Pancreas (tissue), 10 donors: Measurements from ENCODE around the gene DOP1B. TPM values are rescaled to one million over a fixed set of nuclear protein-coding genes. Genes with fewer than 3 reads are reported as not detected.
A peak's percentile ranks its signal among the peaks of the same experiment; 100 is the strongest.

ENCODE experiments used
- ATAC-seq, 4 donors: fragments of 200-7000 bp; cut with Tn5 transposase; one replicate each; pipeline versions ENCODE4 v1.8.0 to v1.9.1; 2020; ENCODE audit warnings: mild to moderate bottlenecking in 4 of 4, moderate library complexity in 4 of 4
- DNase-seq, 6 donors: peaks; one replicate each; pipeline ENCODE4 v3.0.0-alpha.2; 2020
- FAIRE-seq: peaks from 2 replicates; lab custom pipeline; 2012; peaks lifted over from hg19 to GRCh38; lab: Jason Lieb, UNC
- H3K27ac ChIP-seq, 4 donors: fragments of 200-600 bp; sonication (generic); 1 replicate in 3 of 4; 2 replicates in 1 of 4; pipeline versions ENCODE4 v1.5.0 to v1.8.0; 2020
- H3K27me3 ChIP-seq, 4 donors: fragments of 200-600 bp; one replicate each; pipeline ENCODE4 v1.8.0; 2021
- H3K36me3 ChIP-seq, 3 donors: fragments of 200-600 bp; sonication (generic) in 1 of 3; one replicate each; pipeline versions ENCODE4 v1.5.0 to v1.8.0; 2020 to 2021
- H3K4me1 ChIP-seq, 3 donors: fragments of 200-600 bp; one replicate each; pipeline ENCODE4 v1.8.0; 2021
- H3K4me3 ChIP-seq, 4 donors: fragments of 200-600 bp; sonication (generic) in 2 of 4; one replicate each; pipeline versions ENCODE4 v1.5.0 to v1.8.0; 2020 to 2021
- H3K9me3 ChIP-seq, 4 donors: fragments of 200-600 bp; one replicate each; pipeline ENCODE4 v1.8.0; 2021
- WGBS, 2 donors: extraction: QIAGEN DNeasy Blood & Tissue Kit; methylation state at CpG; one replicate each; pipeline ENCODE4 v1.1.7; 2013; 5-methylcytosine and 5-hydroxymethylcytosine counted together
- intact Hi-C, 3 donors: fragments of 100-400 bp; cut with DNase I; formaldehyde crosslinking; loops; one replicate each; pipeline versions ENCODE4 v1.11.1 to v1.14.2; 2022
- polyA plus RNA-seq, 2 donors: library from polyadenylated mRNA; stranded (reverse); fragments of 200-250 nt; gene quantifications; one replicate each; pipeline ENCODE4 v1.2.3, GENCODE V29; 2013
- total RNA-seq, 6 donors: library from RNA; stranded (reverse); fragmentation: NEBNext Ultra II Directional in 4 of 6; extraction: Animal tissue kit (Norgen Biotek cat#: 25700) in 4 of 6; gene quantifications; one replicate each; pipeline versions ENCODE4 v1.2.1 to v1.2.4, GENCODE V29; 2021 to 2023
- TF ChIP-seq, protein P1 (sequence below), 4 donors: fragments of 200-600 bp; sonication (generic) in 3 of 4; IDR thresholded peaks; one replicate each; pipeline versions ENCODE4 v1.5.0 to v1.8.0; 2021; ENCODE audit warnings: antibody characterized with exemption in 4 of 4
- donor health status: healthy with polysubstance abuse.
- donor health status: DM: no; HTN: no; CAD: no; lungs with moderate emphysema.
- donor health status: DM: no; HTN: no; CAD: no.
- donor health status: control.
- donor health status: control.
- donor health status: Bipolar disorder and iron deficiency.
- donor health status: DM: yes; HTN: yes; CAD: no.
- donor health status: DM: no; HTN: no; CAD: no.
- donor health status: DM: no; HTN: no; CAD: no.
- donor health status: DM: yes; HTN: yes; CAD: no.

DOP1B gene
- total and polyA plus RNA-seq, 8 donors: 3.1 to 15.4 (median 6.4) TPM

DNA sequence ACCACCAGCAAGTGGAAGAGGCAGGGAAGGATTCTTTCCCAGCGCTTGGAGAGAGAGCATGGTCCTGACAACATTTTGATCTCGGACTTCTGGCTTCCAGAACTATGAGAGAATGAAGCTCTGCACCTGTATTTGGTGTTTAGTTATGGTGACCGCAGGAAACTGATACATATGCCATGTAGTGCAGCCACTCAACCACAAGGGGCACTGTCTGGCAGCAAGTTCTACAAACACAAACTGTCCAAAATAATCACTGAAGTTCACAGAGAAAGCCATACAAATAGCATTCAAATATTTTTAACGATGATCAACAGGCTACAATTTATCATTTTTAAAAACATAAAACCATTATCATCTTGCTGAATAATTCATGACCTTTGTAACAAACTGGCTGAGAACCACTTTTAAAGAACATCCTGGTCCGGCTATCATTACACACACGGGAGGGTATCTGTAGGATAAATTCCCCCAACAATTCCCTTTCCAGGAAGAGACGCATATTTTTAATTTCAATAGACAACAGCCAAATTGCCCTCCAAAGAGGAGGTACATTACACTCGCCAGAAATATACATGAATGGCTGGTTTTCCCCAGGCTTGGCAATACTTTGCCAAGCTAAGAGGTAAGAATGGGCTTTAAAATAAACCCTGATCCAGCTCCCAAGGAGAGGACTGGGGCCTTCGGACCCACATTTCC is 31.0 kb upstream of the DOP1B start:
- TF ChIP-seq, protein P1, sequence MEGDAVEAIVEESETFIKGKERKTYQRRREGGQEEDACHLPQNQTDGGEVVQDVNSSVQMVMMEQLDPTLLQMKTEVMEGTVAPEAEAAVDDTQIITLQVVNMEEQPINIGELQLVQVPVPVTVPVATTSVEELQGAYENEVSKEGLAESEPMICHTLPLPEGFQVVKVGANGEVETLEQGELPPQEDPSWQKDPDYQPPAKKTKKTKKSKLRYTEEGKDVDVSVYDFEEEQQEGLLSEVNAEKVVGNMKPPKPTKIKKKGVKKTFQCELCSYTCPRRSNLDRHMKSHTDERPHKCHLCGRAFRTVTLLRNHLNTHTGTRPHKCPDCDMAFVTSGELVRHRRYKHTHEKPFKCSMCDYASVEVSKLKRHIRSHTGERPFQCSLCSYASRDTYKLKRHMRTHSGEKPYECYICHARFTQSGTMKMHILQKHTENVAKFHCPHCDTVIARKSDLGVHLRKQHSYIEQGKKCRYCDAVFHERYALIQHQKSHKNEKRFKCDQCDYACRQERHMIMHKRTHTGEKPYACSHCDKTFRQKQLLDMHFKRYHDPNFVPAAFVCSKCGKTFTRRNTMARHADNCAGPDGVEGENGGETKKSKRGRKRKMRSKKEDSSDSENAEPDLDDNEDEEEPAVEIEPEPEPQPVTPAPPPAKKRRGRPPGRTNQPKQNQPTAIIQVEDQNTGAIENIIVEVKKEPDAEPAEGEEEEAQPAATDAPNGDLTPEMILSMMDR (IDR thresholded peaks at IDR 0.05): peak; percentile 81 to 93 (median 86)
- Histone ChIP-seq H3K4me1 (no peaks in the 10 kb centered on the region), H3K36me3 (no peaks in the 10 kb centered on the region), H3K27ac (no peak overlapping the region), H3K9me3 (no peaks in the 10 kb centered on the region), H3K4me3 (no peak overlapping the region), H3K27me3 (no peaks in the 10 kb centered on the region)
- 30 to 34% methylated on average over 9 of the region's 9 CpGs for WGBS, 2 donors
- FAIRE-seq: no peak
- DNase-seq: peak in 2 of 6 donors; percentile 57 to 67
- intact Hi-C loops: no loop called here
- peak; percentile 59 to 78 (median 76) for ATAC-seq

DNA sequence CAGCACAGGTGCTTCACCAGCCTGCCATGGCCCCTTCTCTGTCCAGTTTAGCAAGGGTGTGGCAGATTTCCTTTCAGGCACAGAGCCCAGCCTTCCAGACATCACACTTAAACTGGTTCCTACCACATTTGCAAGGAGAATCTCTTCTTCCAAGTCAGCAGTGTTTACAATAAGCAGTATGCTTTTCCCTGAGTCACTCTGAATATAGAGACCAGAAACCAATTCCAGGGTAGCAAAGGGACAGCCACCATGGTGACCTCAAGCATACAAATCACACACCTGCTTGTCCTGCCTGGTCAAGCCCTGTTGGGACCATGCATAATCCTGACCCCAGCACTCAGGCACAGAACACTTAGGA is 30.4 kb upstream of the DOP1B start:
- Histone ChIP-seq H3K27ac (no peak overlapping the region), H3K27me3 (no peaks in the 10 kb centered on the region), H3K4me1 (no peaks in the 10 kb centered on the region), H3K9me3 (no peaks in the 10 kb centered on the region), H3K4me3 (no peak overlapping the region), H3K36me3 (no peaks in the 10 kb centered on the region)
- TF ChIP-seq, protein P1 (IDR thresholded peaks at IDR 0.05): no peak
- intact Hi-C loops: no loop called here
- no peak for DNase-seq
- no peak for FAIRE-seq
- peak in 2 of 4 donors; percentile 8 to 14 for ATAC-seq

DNA sequence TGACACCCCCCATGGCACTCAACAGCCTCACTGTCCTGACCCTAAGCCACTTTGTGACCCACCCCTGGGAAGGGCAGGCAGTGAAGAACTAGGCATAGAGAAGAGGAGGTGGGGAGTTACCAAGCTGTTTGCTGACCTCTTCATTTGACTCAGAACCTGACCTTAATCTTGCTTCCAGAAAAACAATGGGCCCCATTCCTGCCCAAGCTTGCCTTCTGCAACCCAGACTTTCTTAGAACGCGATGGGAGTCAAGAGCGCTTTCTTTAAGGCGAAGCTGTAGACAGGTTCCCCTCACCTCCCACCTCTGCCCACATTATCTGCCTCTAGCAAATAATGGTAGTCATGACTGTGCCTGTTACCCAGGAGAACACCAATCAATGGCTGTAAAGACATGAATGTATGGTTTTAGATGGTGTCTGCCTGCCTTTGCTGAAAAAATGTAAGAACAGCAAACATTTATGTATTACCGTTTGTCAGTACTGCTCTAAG is 30.0 kb upstream of the DOP1B start:
- Histone ChIP-seq H3K4me3 (no peak overlapping the region), H3K36me3 (no peaks in the 10 kb centered on the region), H3K27me3 (no peaks in the 10 kb centered on the region), H3K9me3 (no peaks in the 10 kb centered on the region), H3K4me1 (no peaks in the 10 kb centered on the region), H3K27ac (no peak overlapping the region)
- 89 to 90% methylated on average over 5 of the region's 5 CpGs for WGBS, 2 donors
- TF ChIP-seq, protein P1 (IDR thresholded peaks at IDR 0.05): no peak
- no peak for DNase-seq
- no peak for ATAC-seq
- intact Hi-C loops: no loop called here
- no peak for FAIRE-seq

DNA sequence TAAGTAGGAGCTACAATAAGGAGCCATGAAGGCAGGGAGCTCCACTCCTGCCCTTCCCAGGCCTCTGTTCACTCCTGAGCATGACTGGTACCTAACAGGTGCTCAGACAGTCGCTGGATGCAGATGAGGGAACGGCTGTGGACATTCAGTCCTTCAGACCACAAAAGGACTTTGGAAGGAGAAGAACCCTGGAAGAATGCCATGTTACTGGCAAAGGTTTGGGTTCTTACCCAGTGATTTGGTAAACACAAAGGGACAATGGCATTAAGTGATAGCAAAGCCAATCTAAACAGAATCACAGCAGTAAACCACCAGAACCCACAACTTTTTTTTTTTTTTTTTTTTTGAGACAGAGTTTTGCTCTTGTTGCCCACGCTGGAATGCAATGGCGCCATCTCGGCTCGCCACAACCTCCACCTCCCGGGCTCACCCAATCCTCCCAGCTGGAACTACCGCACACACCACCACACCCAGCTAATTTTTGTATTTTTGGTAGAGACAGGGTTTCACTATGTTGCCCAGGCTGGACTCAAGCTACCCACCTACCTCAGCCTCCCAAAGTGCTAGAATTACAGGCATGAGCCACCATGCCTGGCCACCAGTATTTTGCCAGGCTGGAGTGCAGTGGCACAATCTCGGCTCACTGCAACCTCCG is 29.2 kb upstream of the DOP1B start:
- FAIRE-seq (no peak), ATAC-seq (no peak), DNase-seq (no peak)
- no peak overlapping the region for H3K4me3 ChIP-seq
- H3K27ac ChIP-seq: no peak overlapping the region
- TF ChIP-seq, protein P1 (IDR thresholded peaks at IDR 0.05): no peak
- H3K9me3 ChIP-seq: no peaks in the 10 kb centered on the region
- no peaks in the 10 kb centered on the region for H3K4me1 ChIP-seq
- intact Hi-C loops: no loop called here
- 85 to 91% methylated on average over 9 to 10 of the region's 10 CpGs for WGBS, 2 donors
- H3K27me3 ChIP-seq: no peaks in the 10 kb centered on the region
- no peaks in the 10 kb centered on the region for H3K36me3 ChIP-seq

DNA sequence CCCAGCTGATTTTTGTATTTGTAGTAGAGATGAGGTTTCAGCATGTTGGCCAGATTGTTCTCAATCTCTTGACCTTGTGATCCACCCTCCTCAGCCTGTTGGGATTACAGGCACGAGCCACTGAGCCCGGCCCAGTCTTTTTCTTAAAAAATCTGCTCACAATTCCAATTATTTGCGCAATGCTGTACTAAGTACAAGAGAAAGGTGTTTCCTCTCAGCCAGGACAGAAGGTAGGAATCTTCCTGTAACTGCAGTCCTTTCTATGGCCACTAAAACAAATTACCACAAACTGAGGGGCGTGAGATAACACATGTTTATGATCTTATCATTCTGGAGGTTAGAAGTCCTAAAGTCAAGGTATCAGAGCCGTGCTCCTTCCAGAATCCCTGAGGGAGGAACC is 28.6 kb upstream of the DOP1B start:
- Histone ChIP-seq H3K27me3 (no peaks in the 10 kb centered on the region), H3K27ac (no peak overlapping the region), H3K36me3 (no peaks in the 10 kb centered on the region), H3K4me3 (no peak overlapping the region), H3K9me3 (no peaks in the 10 kb centered on the region), H3K4me1 (no peaks in the 10 kb centered on the region)
- FAIRE-seq (no peak), ATAC-seq (no peak), DNase-seq (no peak)
- TF ChIP-seq, protein P1 (IDR thresholded peaks at IDR 0.05): no peak
- WGBS, 2 donors: 71 to 86% methylated on average over 5 of the region's 5 CpGs
- intact Hi-C loops: no loop called here
